ENCODE results near the gene MYH9. TPM values are rescaled to one million over a fixed set of nuclear protein-coding genes. Genes with fewer than 3 reads are reported as not detected.

The MYH9 gene
- total and polyA plus RNA-seq, 4 donors, result 32.3 to 150 (median 98.7) TPM

DNA sequence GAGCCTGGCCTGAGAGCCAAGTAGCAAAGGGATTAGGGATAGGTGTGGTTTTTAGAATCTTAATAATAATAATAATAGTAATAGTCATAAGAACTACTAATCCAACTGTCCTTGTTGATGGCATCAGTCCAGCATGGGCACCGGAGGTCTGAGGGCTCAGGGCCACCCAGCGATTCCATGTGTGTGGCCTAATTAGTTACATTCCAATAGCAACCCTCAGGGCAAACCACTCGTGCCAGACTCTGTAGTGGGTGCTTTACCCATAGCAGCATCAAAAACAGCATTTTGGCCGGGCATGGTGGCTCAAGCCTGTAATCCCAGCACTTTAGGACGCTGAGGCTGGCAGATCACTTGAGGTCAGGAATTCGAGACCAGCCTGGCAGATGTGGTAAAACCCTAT, 19.0 kb upstream of the MYH9 start:
- peaks cover 2 to 9% (median 5%) of the 10 kb centered on the region in 4 donors for H3K4me1 ChIP-seq (ENCODE audit: control insufficient read depth in 4 of 4, insufficient read depth in 4 of 4, low read length in 3 of 4)
- no peaks in the 10 kb centered on the region for H3K27me3 ChIP-seq (ENCODE audit: control insufficient read depth in 4 of 4, insufficient read depth in 4 of 4, low read length in 3 of 4)
- H3K36me3 ChIP-seq (ENCODE audit: control insufficient read depth in 4 of 4, insufficient read depth in 3 of 4, low read depth in 1 of 4, low read length in 3 of 4), result no peaks in the 10 kb centered on the region
- WGBS, result 92% methylated on average over 6 of the region's 6 CpGs
- peak overlapping the region in 1 of 2 donors; percentile 28 for H3K27ac ChIP-seq (ENCODE audit: low read depth in 1 of 2, low read length in 2 of 2)
- TF ChIP-seq TAF1 (conservative IDR thresholded peaks at IDR 0.05), result no peak
- no peak for TF ChIP-seq EGR1 (IDR thresholded peaks at IDR 0.05; ENCODE audit: low read depth in 2 of 2)
- no peak for TF ChIP-seq SP1 (IDR thresholded peaks at IDR 0.05)
- no peak for TF ChIP-seq FOXA2 (IDR thresholded peaks at IDR 0.05)
- TF ChIP-seq CTCF (IDR thresholded peaks at IDR 0.05; ENCODE audit: low read depth, low read length, missing input control), result no peak
- TF ChIP-seq GABPA (IDR thresholded peaks at IDR 0.05 in 1 of 2, conservative IDR thresholded peaks at IDR 0.05 in 1 of 2), result no peak
- no peak for TF ChIP-seq FOXA1 (IDR thresholded peaks at IDR 0.05)
- TF ChIP-seq HNF4G (IDR thresholded peaks at IDR 0.05), result no peak
- no peak for TF ChIP-seq MAX (IDR thresholded peaks at IDR 0.05)
- TF ChIP-seq, protein P1, sequence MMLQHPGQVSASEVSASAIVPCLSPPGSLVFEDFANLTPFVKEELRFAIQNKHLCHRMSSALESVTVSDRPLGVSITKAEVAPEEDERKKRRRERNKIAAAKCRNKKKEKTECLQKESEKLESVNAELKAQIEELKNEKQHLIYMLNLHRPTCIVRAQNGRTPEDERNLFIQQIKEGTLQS (IDR thresholded peaks at IDR 0.05), result no peak
- no peak for TF ChIP-seq YY1 (IDR thresholded peaks at IDR 0.05)
- TF ChIP-seq, protein P2, sequence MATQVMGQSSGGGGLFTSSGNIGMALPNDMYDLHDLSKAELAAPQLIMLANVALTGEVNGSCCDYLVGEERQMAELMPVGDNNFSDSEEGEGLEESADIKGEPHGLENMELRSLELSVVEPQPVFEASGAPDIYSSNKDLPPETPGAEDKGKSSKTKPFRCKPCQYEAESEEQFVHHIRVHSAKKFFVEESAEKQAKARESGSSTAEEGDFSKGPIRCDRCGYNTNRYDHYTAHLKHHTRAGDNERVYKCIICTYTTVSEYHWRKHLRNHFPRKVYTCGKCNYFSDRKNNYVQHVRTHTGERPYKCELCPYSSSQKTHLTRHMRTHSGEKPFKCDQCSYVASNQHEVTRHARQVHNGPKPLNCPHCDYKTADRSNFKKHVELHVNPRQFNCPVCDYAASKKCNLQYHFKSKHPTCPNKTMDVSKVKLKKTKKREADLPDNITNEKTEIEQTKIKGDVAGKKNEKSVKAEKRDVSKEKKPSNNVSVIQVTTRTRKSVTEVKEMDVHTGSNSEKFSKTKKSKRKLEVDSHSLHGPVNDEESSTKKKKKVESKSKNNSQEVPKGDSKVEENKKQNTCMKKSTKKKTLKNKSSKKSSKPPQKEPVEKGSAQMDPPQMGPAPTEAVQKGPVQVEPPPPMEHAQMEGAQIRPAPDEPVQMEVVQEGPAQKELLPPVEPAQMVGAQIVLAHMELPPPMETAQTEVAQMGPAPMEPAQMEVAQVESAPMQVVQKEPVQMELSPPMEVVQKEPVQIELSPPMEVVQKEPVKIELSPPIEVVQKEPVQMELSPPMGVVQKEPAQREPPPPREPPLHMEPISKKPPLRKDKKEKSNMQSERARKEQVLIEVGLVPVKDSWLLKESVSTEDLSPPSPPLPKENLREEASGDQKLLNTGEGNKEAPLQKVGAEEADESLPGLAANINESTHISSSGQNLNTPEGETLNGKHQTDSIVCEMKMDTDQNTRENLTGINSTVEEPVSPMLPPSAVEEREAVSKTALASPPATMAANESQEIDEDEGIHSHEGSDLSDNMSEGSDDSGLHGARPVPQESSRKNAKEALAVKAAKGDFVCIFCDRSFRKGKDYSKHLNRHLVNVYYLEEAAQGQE (IDR thresholded peaks at IDR 0.05), result no peak
- no peak for TF ChIP-seq RAD21 (IDR thresholded peaks at IDR 0.05)
- H3K4me3 ChIP-seq (ENCODE audit: low read depth in 1 of 3, low read length in 3 of 3), result no peak overlapping the region
- DNase-seq (ENCODE audit: low spot score), result no peak
- H3K9ac ChIP-seq (ENCODE audit: low read depth in 1 of 2, low read length in 2 of 2), result no peak overlapping the region
- H3K9me3 ChIP-seq (ENCODE audit: control insufficient read depth in 4 of 4, low read length in 3 of 4), result no peaks in the 10 kb centered on the region

GRCh38 chr22:36405671-36406538, 18.1 kb upstream of the MYH9 start:
- no peaks in the 10 kb centered on the region for H3K27me3 ChIP-seq (ENCODE audit: control insufficient read depth in 4 of 4, insufficient read depth in 4 of 4, low read length in 3 of 4)
- no peaks in the 10 kb centered on the region for H3K36me3 ChIP-seq (ENCODE audit: control insufficient read depth in 4 of 4, insufficient read depth in 3 of 4, low read depth in 1 of 4, low read length in 3 of 4)
- peak overlapping the region; percentile 38 to 54 for H3K27ac ChIP-seq (ENCODE audit: low read depth in 1 of 2, low read length in 2 of 2)
- WGBS, result 69% methylated on average over 9 of the region's 9 CpGs
- H3K4me3 ChIP-seq (ENCODE audit: low read depth in 1 of 3, low read length in 3 of 3), result no peak overlapping the region
- H3K9ac ChIP-seq (ENCODE audit: low read depth in 1 of 2, low read length in 2 of 2), result no peak overlapping the region
- no peak for DNase-seq (ENCODE audit: low spot score)
- H3K4me1 ChIP-seq (ENCODE audit: control insufficient read depth in 4 of 4, insufficient read depth in 4 of 4, low read length in 3 of 4), result peaks cover 2 to 9% (median 5%) of the 10 kb centered on the region in 4 donors
- H3K9me3 ChIP-seq (ENCODE audit: control insufficient read depth in 4 of 4, low read length in 3 of 4), result no peaks in the 10 kb centered on the region
- TF ChIP-seq FOXA2 (IDR thresholded peaks at IDR 0.05) (no peak), RXRA (IDR thresholded peaks at IDR 0.05) (no peak), CTCF (IDR thresholded peaks at IDR 0.05; ENCODE audit: low read depth, low read length, missing input control) (no peak), SP1 (IDR thresholded peaks at IDR 0.05) (no peak), RAD21 (IDR thresholded peaks at IDR 0.05) (no peak), JUND (IDR thresholded peaks at IDR 0.05) (no peak), ZBTB33 (IDR thresholded peaks at IDR 0.05) (no peak), TAF1 (conservative IDR thresholded peaks at IDR 0.05) (no peak)
- TF ChIP-seq, protein P1 (IDR thresholded peaks at IDR 0.05), result no peak
